ENCODE results near the gene NOTUM.

The NOTUM gene

GRCh38 chr17:81995463-81996231 lies 34.7 kb upstream of the NOTUM start:
- TF ChIP-seq CTCF (IDR thresholded peaks at IDR 0.05), result no peak
- TF ChIP-seq ZFX (IDR thresholded peaks at IDR 0.05; ENCODE audit: borderline replicate concordance), result no peak
- H3K27ac ChIP-seq, result no peak overlapping the region

DNA sequence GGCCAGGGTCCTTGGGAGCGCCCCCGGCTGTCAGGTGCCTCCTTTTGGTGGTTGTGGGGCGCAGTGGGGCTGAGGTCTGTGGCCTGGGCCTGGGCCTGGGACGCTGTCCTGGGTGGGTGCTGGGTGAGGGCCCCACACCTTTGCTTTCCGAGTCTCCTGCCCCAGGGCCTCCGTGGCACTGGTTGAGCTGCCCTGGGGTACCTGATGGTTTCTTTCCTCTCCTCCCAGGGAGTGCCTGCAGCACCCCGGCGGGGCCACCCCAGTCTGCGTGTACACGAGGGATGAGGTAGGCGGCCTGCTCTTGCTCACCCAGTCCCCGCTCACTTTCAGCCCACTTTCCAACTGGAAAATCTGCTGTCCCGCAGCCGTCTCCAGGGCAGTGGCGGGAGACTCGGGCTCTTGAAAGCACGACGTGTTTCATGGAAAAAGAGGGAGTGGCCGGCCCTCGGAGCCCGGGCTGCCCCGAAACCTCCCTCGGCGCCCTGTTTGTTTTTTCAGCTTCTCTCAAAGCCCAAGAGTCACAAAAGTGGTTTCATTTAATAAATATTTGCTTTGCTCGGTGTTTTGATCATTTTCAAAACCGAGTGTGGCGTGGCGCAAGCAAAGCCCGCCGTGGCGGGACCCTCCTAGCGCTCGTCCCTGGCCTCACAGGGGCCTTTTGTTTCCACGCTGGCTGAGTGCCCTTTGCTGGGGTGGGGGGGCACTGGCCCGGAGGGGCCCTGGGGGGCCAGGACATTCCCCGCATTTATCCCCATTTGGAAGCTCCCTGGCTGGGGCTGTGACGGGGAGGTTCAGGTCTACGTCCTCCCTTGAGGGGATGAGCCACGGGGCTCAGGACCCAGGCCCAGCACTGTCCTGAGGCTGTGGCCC lies 33.8 kb upstream of the NOTUM start:
- no peak overlapping the region for H3K27ac ChIP-seq
- TF ChIP-seq CTCF (IDR thresholded peaks at IDR 0.05) (no peak), ZFX (IDR thresholded peaks at IDR 0.05; ENCODE audit: borderline replicate concordance) (no peak)

DNA sequence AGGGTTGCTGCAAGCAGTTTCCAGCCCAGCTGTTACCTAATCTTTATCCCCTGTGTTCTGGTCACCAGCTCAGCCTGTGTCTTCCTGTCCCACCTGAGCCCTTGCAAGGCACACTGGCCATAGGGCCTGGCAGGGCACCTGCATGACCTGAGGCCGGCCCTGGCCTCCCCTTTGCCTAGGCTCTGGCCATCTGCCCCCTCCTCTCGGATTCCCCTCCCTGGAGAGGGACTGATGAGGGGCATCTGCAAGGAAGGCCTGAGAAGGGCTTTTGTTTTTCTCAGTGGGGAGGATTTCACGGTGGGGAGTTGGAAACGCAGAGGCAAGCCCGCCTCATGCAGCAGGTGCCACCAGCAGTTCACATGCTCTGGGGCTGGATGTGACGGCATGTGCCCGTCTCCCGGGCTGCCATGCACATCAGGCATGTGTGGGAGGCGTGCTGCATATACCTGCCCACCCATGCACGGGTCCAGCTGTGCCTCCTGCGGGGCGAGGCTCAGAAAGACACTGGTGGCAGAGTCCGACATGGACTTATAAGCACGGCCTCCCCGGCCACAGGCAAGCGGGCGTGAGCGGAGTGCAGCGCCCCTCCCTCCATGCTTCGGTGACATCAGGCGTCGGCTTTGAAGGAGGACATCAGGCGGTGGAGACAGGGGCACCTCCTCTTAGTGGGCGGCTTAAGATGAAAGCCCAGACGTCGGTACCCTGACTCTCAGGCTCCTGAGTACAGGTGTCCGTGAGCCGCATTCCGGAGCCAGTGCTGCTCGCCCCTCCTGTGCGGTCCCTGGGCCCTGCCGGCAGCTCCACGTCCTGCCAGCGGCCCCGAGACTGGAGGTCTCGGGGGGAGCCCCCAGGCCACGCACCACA lies 33.0 kb upstream of the NOTUM start:
- no peak overlapping the region for H3K27ac ChIP-seq
- TF ChIP-seq CTCF (IDR thresholded peaks at IDR 0.05), result no peak
- no peak for TF ChIP-seq ZFX (IDR thresholded peaks at IDR 0.05; ENCODE audit: borderline replicate concordance)

DNA sequence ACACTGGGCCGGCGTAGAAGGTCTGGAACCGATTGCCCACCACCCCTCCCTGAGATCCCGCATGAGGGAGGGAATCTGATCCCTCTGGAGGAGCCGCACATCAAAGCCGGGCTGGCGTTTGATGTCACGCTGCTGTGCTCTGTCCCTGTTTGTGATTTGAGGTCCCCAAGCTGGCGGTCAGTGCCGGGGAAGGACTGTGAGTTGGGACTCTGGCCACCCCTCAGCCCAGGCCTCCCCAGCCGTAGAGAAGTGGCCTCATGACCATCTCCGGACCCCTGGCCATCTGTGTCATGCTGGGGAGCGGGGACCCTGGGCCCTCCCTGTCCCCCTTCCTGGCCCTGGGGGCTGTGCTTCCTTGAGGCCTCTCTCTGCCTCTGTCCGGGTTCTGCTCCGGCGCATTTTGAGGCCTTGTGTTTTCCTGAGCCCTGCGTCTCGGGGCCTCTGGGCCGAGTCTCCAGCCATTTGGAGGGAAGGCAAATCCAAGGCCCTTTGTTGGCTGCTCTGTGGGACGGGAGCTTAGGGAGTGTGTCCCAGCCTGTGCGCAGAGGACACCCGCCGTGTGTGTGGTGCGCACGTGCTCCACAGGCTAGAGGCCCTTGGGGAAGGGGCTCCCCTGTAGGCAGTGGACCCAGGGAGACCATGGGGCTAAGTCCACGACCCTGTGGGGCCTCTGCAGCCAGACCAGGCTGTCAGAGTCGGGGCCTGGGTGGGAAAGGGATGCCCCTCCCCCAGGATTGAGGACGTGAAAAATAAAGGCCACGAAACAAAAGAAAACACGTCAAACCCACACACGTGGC lies 31.5 kb upstream of the NOTUM start:
- no peak for TF ChIP-seq ZFX (IDR thresholded peaks at IDR 0.05; ENCODE audit: borderline replicate concordance)
- no peak for TF ChIP-seq CTCF (IDR thresholded peaks at IDR 0.05)
- H3K27ac ChIP-seq, result no peak overlapping the region

DNA sequence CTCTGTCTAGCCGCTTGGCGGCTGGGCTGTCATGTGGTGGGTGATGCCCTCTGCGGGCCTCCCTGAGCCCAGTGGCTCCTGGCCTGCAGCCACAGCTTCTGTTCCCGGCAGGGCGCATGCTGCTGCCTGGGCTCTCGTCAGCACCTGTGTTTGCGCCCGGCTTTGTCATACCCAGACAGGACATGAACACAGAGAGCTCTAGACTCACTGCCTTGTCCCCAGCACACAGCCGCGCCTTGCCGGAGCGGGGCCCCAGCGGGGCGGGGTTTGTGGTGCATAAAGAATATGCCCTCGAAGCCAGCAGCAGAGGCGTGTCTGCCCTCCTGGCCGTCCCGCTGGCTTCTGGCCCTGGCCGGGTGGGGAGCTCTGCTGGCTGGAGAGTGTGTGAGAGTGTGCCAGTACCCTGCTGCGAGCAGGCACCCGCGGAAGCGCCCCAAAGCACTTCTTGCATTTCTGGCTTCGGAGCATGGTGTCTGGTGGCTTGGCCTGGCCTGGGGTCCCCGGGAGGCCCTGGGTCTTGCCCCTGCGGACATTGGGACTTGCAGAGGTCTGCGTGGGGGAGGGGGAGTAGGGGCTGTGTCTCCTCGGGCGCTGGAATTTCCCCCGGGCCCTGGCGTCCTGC lies 30.8 kb upstream of the NOTUM start:
- TF ChIP-seq ZFX (IDR thresholded peaks at IDR 0.05; ENCODE audit: borderline replicate concordance) (no peak), CTCF (IDR thresholded peaks at IDR 0.05) (no peak)
- H3K27ac ChIP-seq, result no peak overlapping the region

All from 22Rv1 (cell line).